Tibial artery (tissue), 4 donors: ENCODE measurements around the gene ADAMTSL1.

Source experiments
- DNase-seq, 2 donors: peaks; one replicate each; pipeline ENCODE4 v3.0.0-alpha.2; 2019
- H3K27ac ChIP-seq, 2 donors: fragments of 200-600 bp; sonication (generic) in 1 of 2; 1 replicate in 1 of 2; 2 replicates in 1 of 2; pipeline ENCODE4 v1.5.1; 2018 to 2019; ENCODE audit warnings: mild to moderate bottlenecking in 1 of 2
- H3K27me3 ChIP-seq, 2 donors: fragments of 200-600 bp; sonication (generic) in 1 of 2; one replicate each; pipeline versions ENCODE4 v1.5.1 to v1.6.0; 2016 to 2019
- H3K36me3 ChIP-seq, 3 donors: fragments of 200-600 bp; sonication (generic) in 2 of 3; one replicate each; pipeline ENCODE4 v1.5.1; 2016 to 2019; ENCODE audit warnings: mild to moderate bottlenecking in 2 of 3
- H3K4me1 ChIP-seq, 4 donors: fragments of 200-600 bp; sonication (generic) in 2 of 4; 1 replicate in 3 of 4; 2 replicates in 1 of 4; pipeline ENCODE4 v1.5.1; 2016 to 2019
- H3K4me3 ChIP-seq, 2 donors: fragments of 200-600 bp; sonication (generic) in 1 of 2; 1 replicate in 1 of 2; 2 replicates in 1 of 2; pipeline ENCODE4 v1.5.1; 2018 to 2019; ENCODE audit warnings: mild to moderate bottlenecking in 2 of 2
- H3K9me3 ChIP-seq, 3 donors: fragments of 200-600 bp; sonication (generic) in 1 of 3; one replicate each; pipeline ENCODE4 v1.5.1; 2016 to 2019
- intact Hi-C: fragments of 100-400 bp; cut with DNase I; formaldehyde crosslinking; loops from one replicate; pipeline ENCODE4 v1.15.0; 2023; ENCODE audit warnings: low total_unique reads
- TF ChIP-seq, protein P1 (sequence below), 2 experiments: fragments of 200-600 bp in 1 of 2; fragments of 450-650 bp in 1 of 2; IDR thresholded peaks; one replicate each; pipeline ENCODE4 v1.5.1; 2017 to 2019; ENCODE audit warnings: antibody characterized with exemption in 2 of 2, mild to moderate bottlenecking in 1 of 2, moderate library complexity in 1 of 2

The ADAMTSL1 gene

DNA sequence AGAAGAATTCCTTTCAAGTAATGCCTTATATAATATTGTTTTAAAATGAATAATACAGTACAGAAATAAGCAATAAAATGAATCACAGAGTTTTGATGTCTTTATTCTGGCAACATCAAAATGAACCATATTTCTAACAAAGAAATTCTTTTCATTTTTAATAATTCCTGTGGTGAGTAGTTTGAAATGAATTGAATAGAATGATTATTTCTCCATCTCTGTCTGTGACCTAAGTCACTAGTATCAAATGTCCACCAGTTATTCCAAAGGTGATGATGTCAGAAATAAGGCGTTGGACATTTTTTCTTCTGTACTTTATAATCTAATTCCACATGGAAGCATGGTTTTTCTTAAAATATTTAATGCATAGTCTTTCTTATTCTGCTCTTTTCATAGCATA is 106.2 kb downstream of the ADAMTSL1 start:
- Histone ChIP-seq H3K9me3 (no peaks in the 10 kb centered on the region), H3K4me1 (no peaks in the 10 kb centered on the region), H3K27me3 (no peaks in the 10 kb centered on the region), H3K36me3 (no peaks in the 10 kb centered on the region), H3K4me3 (no peak overlapping the region), H3K27ac (no peak overlapping the region)
- DNase-seq: no peak
- TF ChIP-seq, protein P1, sequence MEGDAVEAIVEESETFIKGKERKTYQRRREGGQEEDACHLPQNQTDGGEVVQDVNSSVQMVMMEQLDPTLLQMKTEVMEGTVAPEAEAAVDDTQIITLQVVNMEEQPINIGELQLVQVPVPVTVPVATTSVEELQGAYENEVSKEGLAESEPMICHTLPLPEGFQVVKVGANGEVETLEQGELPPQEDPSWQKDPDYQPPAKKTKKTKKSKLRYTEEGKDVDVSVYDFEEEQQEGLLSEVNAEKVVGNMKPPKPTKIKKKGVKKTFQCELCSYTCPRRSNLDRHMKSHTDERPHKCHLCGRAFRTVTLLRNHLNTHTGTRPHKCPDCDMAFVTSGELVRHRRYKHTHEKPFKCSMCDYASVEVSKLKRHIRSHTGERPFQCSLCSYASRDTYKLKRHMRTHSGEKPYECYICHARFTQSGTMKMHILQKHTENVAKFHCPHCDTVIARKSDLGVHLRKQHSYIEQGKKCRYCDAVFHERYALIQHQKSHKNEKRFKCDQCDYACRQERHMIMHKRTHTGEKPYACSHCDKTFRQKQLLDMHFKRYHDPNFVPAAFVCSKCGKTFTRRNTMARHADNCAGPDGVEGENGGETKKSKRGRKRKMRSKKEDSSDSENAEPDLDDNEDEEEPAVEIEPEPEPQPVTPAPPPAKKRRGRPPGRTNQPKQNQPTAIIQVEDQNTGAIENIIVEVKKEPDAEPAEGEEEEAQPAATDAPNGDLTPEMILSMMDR (IDR thresholded peaks at IDR 0.05): no peak
- intact Hi-C loops: no loop called here

DNA sequence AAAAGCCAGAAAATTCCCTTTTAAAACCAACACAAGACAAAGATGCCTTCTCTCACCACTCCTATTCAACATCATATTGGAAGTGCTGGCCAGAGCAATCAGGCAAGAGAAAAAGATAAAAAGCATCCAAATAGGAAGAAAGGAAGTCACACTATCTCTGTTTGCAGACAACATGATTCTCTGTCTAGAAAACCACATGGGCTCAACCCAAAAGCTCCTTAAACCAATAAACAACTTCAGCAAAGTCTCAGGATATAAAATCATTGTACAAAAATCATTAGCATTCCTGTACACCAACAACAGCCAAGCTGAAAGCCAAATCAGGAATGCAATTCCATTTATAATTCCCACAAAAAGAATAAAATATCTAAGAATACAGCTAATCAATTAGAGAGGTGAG is 112.0 kb downstream of the ADAMTSL1 start:
- intact Hi-C loops: no loop called here
- Histone ChIP-seq H3K27me3 (no peaks in the 10 kb centered on the region), H3K36me3 (no peaks in the 10 kb centered on the region), H3K9me3 (peaks cover 0 to 1% (median 0%) of the 10 kb centered on the region in 3 donors), H3K27ac (no peak overlapping the region), H3K4me1 (no peaks in the 10 kb centered on the region), H3K4me3 (no peak overlapping the region)
- no peak for DNase-seq
- TF ChIP-seq, protein P1 (IDR thresholded peaks at IDR 0.05): no peak

DNA sequence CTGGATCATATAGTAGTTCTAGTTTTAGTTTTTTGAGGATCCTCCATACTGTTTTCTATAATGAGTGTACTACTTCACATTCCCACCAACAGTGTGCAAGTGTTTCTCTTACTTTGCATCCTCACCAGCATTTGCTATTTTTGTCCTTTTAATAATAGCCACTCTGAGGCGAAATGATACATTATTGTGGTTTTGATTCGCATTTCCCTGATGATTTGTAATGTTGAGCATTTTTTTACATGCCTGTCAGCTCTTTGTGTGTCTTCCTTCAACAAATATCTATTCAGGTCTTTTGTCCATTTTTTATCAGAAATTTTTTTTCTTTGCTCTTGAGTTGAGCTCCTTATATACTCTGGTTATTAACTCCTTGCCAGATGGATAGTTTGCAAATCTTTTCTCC is 114.0 kb downstream of the ADAMTSL1 start:
- intact Hi-C loops: no loop called here
- TF ChIP-seq, protein P1 (IDR thresholded peaks at IDR 0.05): no peak
- no peaks in the 10 kb centered on the region for H3K27me3 ChIP-seq

DNA sequence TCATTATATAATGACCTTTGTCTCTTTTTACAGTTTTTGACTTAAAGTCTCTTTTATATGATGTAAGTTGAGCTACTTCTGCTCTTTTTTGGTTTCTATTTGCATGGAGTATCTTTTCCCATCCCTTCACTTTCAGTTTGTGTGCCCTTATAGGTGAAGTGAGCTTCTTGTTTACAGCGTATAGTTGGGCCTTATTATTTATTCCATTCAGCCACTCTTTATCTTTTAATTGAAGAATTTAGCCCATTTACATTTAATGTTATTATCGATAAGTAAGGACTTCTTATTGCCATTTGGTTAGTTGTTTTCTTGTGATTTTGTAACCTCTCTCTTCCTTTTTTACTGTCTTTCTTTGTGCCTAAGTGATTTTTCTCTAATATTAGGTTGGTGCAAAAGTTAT is 117.3 kb downstream of the ADAMTSL1 start:
- H3K27ac ChIP-seq: no peak overlapping the region
- intact Hi-C loops: no loop called here
- H3K36me3 ChIP-seq: no peaks in the 10 kb centered on the region
- no peak for DNase-seq
- H3K9me3 ChIP-seq: peaks cover 0 to 15% (median 5%) of the 10 kb centered on the region in 3 donors
- H3K4me1 ChIP-seq: peaks cover 0 to 11% (median 4%) of the 10 kb centered on the region in 4 donors
- H3K4me3 ChIP-seq: no peak overlapping the region
- TF ChIP-seq, protein P1 (IDR thresholded peaks at IDR 0.05): no peak
- H3K27me3 ChIP-seq: no peaks in the 10 kb centered on the region

More for the DNA sequence above, 114.0 kb downstream of the ADAMTSL1 start:
- no peak overlapping the region for H3K27ac ChIP-seq
- H3K4me3 ChIP-seq: no peak overlapping the region
- H3K4me1 ChIP-seq: no peaks in the 10 kb centered on the region
- no peak for DNase-seq
- H3K9me3 ChIP-seq: peaks cover 0 to 15% (median 5%) of the 10 kb centered on the region in 3 donors
- no peaks in the 10 kb centered on the region for H3K36me3 ChIP-seq

DNA sequence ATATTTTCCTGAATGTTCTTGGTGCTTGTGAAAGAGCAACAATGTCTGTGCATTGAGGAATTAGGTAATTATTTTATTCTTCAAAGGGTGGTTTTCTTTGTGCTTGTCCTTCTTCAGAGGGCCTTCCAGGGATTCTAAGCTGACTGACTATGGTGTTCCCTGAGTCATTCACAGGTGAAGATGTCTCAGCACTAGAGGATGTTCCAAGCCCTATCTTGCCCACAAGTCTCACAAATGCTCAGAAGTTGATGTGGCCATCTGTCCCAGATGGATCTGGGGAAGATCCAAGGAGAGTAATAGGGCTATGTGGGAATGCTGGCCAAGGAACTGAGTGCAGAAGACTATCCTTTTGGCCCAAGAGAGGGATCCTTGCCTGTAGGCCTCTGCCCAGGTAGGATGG is 120.9 kb downstream of the ADAMTSL1 start:
- Histone ChIP-seq H3K4me1 (peaks cover 0 to 35% (median 14%) of the 10 kb centered on the region in 4 donors), H3K9me3 (peaks cover 0 to 15% (median 5%) of the 10 kb centered on the region in 3 donors), H3K4me3 (no peak overlapping the region), H3K27me3 (no peaks in the 10 kb centered on the region), H3K27ac (no peak overlapping the region), H3K36me3 (no peaks in the 10 kb centered on the region)
- DNase-seq: no peak
- intact Hi-C loops: no loop called here
- TF ChIP-seq, protein P1 (IDR thresholded peaks at IDR 0.05): no peak

DNA sequence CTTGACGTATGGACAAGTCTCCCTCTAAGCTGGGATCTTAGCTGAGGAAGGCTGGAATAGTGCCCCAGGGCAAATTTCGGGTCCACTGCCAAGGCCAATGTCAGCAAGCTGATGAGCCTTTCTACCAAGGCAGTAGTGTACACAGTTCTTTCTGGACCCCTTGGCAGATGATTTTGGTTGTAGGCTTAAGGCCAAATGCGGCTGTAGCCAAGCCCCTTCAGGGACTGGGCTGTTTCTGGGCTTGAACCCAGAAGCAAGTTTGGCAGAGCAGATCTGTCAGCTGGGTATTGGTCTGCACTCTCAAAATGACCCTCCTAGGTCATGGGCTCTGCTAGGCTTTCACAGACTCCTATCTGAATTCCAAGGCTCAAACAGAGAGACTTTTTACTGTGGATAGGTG is 121.6 kb downstream of the ADAMTSL1 start:
- H3K4me1 ChIP-seq: peaks cover 0 to 35% (median 14%) of the 10 kb centered on the region in 4 donors
- TF ChIP-seq, protein P1 (IDR thresholded peaks at IDR 0.05): no peak
- intact Hi-C loops: no loop called here
- H3K27ac ChIP-seq: peak overlapping the region in 1 of 2 donors; percentile 25
- H3K9me3 ChIP-seq: peaks cover 0 to 15% (median 5%) of the 10 kb centered on the region in 3 donors
- peak; percentile 22 to 72 for DNase-seq
- H3K4me3 ChIP-seq: no peak overlapping the region
- no peaks in the 10 kb centered on the region for H3K36me3 ChIP-seq
- H3K27me3 ChIP-seq: no peaks in the 10 kb centered on the region
